HepG2 (cell line): ENCODE data around the gene SCYGR2. TPM values are rescaled to one million over a fixed set of nuclear protein-coding genes. Genes with fewer than 3 reads are reported as not detected.

ENCODE experiments used
- ATM ChIP-seq: fragments of 450-650 bp; IDR thresholded peaks from 2 replicates; pipeline ENCODE4 v1.7.1; 2017; ENCODE audit warnings: mild to moderate bottlenecking, borderline replicate concordance
- E2F1 ChIP-seq: sonication (generic); formaldehyde crosslinking; IDR thresholded peaks from 2 replicates; pipeline ENCODE4 v1.5.0; 2020; ENCODE audit warnings: missing genetic modification reagents
- ELK4 ChIP-seq: sonication (generic); formaldehyde crosslinking; IDR thresholded peaks from 2 replicates; pipeline ENCODE4 v1.9.0; 2021; ENCODE audit warnings: missing genetic modification reagents, borderline replicate concordance
- FOXK1 ChIP-seq: sonication (generic); formaldehyde crosslinking; IDR thresholded peaks from 2 replicates; pipeline ENCODE4 v1.4.0; 2020; ENCODE audit warnings: low read depth, missing genetic modification reagents, borderline replicate concordance
- HINFP ChIP-seq: sonication (generic); formaldehyde crosslinking; IDR thresholded peaks from 2 replicates; pipeline ENCODE4 v1.4.0; 2020; ENCODE audit warnings: low read depth, mild to moderate bottlenecking, missing genetic modification reagents
- MAX ChIP-seq: IDR thresholded peaks from 2 replicates; pipeline ENCODE4 v1.6.1; 2012; ENCODE audit warnings: inconsistent platforms
- MEF2D ChIP-seq: sonication (generic); formaldehyde crosslinking; IDR thresholded peaks from 2 replicates; pipeline ENCODE4 v1.5.1; 2020; ENCODE audit warnings: mild to moderate bottlenecking, missing genetic modification reagents
- MIER3 ChIP-seq: IDR thresholded peaks from 2 replicates; pipeline ENCODE4 v1.6.1; 2016; ENCODE audit warnings: missing compliant biosample characterization, borderline replicate concordance
- MZF1 ChIP-seq: sonication (generic); formaldehyde crosslinking; IDR thresholded peaks from 2 replicates; pipeline ENCODE4 v1.8.1; 2023; ENCODE audit warnings: mild to moderate bottlenecking, missing genetic modification reagents, borderline replicate concordance
- NCOA2 ChIP-seq: sonication (generic); formaldehyde crosslinking; IDR thresholded peaks from 2 replicates; pipeline ENCODE4 v1.8.0; 2022; ENCODE audit warnings: inconsistent platforms
- REXO4 ChIP-seq: sonication (generic); formaldehyde crosslinking; IDR thresholded peaks from 2 replicates; pipeline ENCODE4 v1.8.0; 2022; ENCODE audit warnings: missing genetic modification reagents, mild to moderate bottlenecking, borderline replicate concordance
- SMYD3 ChIP-seq: sonication (generic); formaldehyde crosslinking; IDR thresholded peaks from 2 replicates; pipeline ENCODE4 v1.8.1; 2023; ENCODE audit warnings: mild to moderate bottlenecking, missing genetic modification reagents
- SP4 ChIP-seq: sonication (generic); formaldehyde crosslinking; IDR thresholded peaks from 2 replicates; pipeline ENCODE4 v1.8.1; 2023; ENCODE audit warnings: mild to moderate bottlenecking, missing genetic modification reagents
- STAT5B ChIP-seq: sonication (generic); formaldehyde crosslinking; IDR thresholded peaks from 2 replicates; pipeline ENCODE4 v1.4.0; 2020; ENCODE audit warnings: missing genetic modification reagents
- ZBTB3 ChIP-seq: sonication (generic); formaldehyde crosslinking; IDR thresholded peaks from 2 replicates; pipeline ENCODE4 v1.4.0; 2020; ENCODE audit warnings: low read depth, mild to moderate bottlenecking, moderate library complexity, missing genetic modification reagents, borderline replicate concordance
- ZNF101 ChIP-seq: sonication (generic); formaldehyde crosslinking; IDR thresholded peaks from 2 replicates; pipeline ENCODE4 v1.4.0; 2020; ENCODE audit warnings: mild to moderate bottlenecking, low read depth, missing genetic modification reagents, borderline replicate concordance
- ZNF17 ChIP-seq: sonication (generic); formaldehyde crosslinking; IDR thresholded peaks from 2 replicates; pipeline ENCODE4 v1.5.0; 2020; ENCODE audit warnings: mild to moderate bottlenecking, missing genetic modification reagents
- ZNF24 ChIP-seq: fragments of 450-650 bp; IDR thresholded peaks from 2 replicates; pipeline ENCODE4 v1.6.1; 2017; ENCODE audit warnings: antibody characterized with exemption, mild to moderate bottlenecking
- ZNF326 ChIP-seq: sonication (generic); formaldehyde crosslinking; IDR thresholded peaks from 2 replicates; pipeline ENCODE4 v1.4.0; 2020; ENCODE audit warnings: missing genetic modification reagents, borderline replicate concordance
- ZNF331 ChIP-seq: sonication (generic); formaldehyde crosslinking; IDR thresholded peaks from 2 replicates; pipeline ENCODE4 v1.4.0; 2020; ENCODE audit warnings: missing genetic modification reagents
- ZNF513 ChIP-seq: sonication (generic); formaldehyde crosslinking; conservative IDR thresholded peaks from 2 replicates; pipeline ENCODE4 v1.5.0; 2020; ENCODE audit warnings: missing genetic modification reagents
- ZNF564 ChIP-seq: sonication (generic); formaldehyde crosslinking; IDR thresholded peaks from 2 replicates; pipeline ENCODE4 v1.8.1; 2023; ENCODE audit warnings: mild to moderate bottlenecking, missing genetic modification reagents
- ZNF780A ChIP-seq: sonication (generic); formaldehyde crosslinking; IDR thresholded peaks from 2 replicates; pipeline ENCODE4 v1.8.0; 2022; ENCODE audit warnings: mild to moderate bottlenecking, missing genetic modification reagents, moderate library complexity
- ZNF883 ChIP-seq: sonication (generic); formaldehyde crosslinking; IDR thresholded peaks from 2 replicates; pipeline ENCODE4 v1.5.1; 2020; ENCODE audit warnings: mild to moderate bottlenecking, missing genetic modification reagents; ENCODE audit errors: not compliant biosample characterization
- polyA plus RNA-seq, 8 experiments: library from polyadenylated mRNA; depleted of rRNA in 3 of 8; stranded (reverse) in 7 of 8; unstranded in 1 of 8; fragments of >200 nt; fragmentation: Illumina TruSeq in 4 of 8; extraction: Trizol in 4 of 8; gene quantifications; 2 replicates each; pipeline versions ENCODE4 v1.2.1 to v1.2.3, GENCODE V29; 2011 to 2016; ENCODE audit warnings: low read depth in 4 of 8, missing spikeins in 1 of 8, mixed read lengths in 1 of 8; ENCODE audit not compliant: insufficient read depth in 1 of 8
- total RNA-seq, 5 experiments: library from RNA; depleted of rRNA; stranded (reverse); fragments of >200 nt; fragmentation: Illumina TruSeq; extraction: Trizol; gene quantifications; 2 replicates each; pipeline ENCODE4 v1.2.3, GENCODE V29; 2016; ENCODE audit warnings: low read depth in 1 of 5

The SCYGR2 gene
- total and polyA plus RNA-seq, 2 of the 13 experiments (the other 11 are each of a cell fraction or from before 2014, with no cell fraction given): not detected

GRCh38 chr2:227643990-227644551 is 45.4 kb downstream of the SCYGR2 start (continued):
- no peak for TF ChIP-seq E2F1 (CRISPR knock-in tag)
- peak; percentile 41; the same call in 1 of the 2 replicates for TF ChIP-seq MAX
- no peak for TF ChIP-seq ATM
- 0 out of 2 replicates have a peak, but pooled peaks have one; percentile 52 for TF ChIP-seq SMYD3 (CRISPR knock-in tag)
- TF ChIP-seq ZNF326: no peak
- no peak for TF ChIP-seq ZNF564 (CRISPR knock-in tag)
- TF ChIP-seq REXO4 (CRISPR knock-in tag): no peak
- no peak for TF ChIP-seq ZNF883
- TF ChIP-seq ZBTB3 (CRISPR knock-in tag): 0 out of 2 replicates have a peak, but pooled peaks have one; percentile 62
- no peak for TF ChIP-seq ZNF24
- no peak for TF ChIP-seq ZNF780A (CRISPR knock-in tag)
- TF ChIP-seq ZNF17 (CRISPR knock-in tag): no peak
- no peak for TF ChIP-seq ZNF513 (CRISPR knock-in tag)
- no peak for TF ChIP-seq MIER3 (CRISPR knock-in tag)
- TF ChIP-seq ZNF331 (CRISPR knock-in tag): peak; percentile 54; the same call in 1 of the 2 replicates
- TF ChIP-seq FOXK1: peak; percentile 80; the same call in 1 of the 2 replicates
- TF ChIP-seq ZNF101: no peak
- TF ChIP-seq MEF2D (CRISPR knock-in tag): 0 out of 2 replicates have a peak, but pooled peaks have one; percentile 31
- no peak for TF ChIP-seq MZF1 (CRISPR knock-in tag)
- TF ChIP-seq SP4: no peak
- no peak for TF ChIP-seq STAT5B
- peak; percentile 93 for TF ChIP-seq NCOA2 (CRISPR knock-in tag)
- no peak for TF ChIP-seq HINFP
- no peak for TF ChIP-seq ELK4 (CRISPR knock-in tag)
